ENCODE measurements around the gene PRAMEF18.
"Not testable (repeated sequence)": the region's sequence is repeated elsewhere in the genome, so short reads cannot be mapped to it uniquely, and the experiment has no call there.

The PRAMEF18 gene, protein sequence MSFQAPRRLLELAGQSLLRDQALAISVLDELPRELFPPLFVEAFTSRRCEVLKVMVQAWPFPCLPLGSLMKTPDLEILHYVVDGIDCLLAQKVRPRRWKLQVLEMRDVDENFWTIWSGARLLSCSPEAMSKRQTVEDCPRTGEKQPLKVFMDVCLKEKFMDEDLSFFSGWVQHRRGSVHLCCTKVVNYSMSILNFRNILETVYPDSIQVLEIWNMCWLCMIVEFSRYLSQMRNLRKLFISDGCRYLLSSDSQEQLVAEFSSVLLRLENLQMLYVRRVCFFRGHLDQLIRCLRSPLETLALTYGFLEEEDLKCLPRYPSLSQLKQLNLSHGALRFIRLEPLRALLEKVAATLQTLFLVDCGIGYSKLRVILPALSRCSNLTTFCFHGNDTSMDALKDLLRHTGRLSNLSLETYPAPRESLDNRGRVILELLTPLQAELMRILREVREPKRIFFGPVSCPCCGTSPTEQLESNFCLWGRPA

DNA sequence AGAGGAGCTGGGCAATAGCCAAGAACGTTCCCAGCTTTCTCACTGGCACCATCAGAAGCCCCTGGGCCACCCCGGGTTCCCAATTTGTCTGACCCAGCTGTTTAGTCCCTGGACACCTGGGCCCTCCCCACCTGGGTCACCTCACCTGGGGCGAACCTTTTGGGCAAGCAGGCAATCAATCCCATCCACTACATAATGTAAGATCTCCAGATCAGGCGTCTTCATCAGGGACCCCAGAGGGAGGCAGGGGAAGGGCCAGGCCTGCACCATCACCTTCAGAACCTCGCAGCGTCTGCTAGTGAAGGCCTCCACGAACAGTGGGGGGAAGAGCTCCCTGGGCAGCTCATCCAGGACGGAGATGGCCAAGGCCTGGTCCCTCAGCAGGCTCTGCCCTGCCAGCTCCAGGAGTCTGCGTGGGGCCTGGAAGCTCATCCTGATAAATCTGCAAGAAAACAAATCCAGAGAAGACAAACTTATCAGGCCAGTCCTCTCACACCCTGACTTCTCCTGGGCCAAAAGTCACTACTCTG, at the start of gene PRAMEF18:
Gene PRAMEF18 (minus strand): TSS at position 480 of the 530 bp plus-strand sequence. CDS start 48 bp downstream, at position 432.
- DNase-seq = not testable (repeated sequence)

DNA sequence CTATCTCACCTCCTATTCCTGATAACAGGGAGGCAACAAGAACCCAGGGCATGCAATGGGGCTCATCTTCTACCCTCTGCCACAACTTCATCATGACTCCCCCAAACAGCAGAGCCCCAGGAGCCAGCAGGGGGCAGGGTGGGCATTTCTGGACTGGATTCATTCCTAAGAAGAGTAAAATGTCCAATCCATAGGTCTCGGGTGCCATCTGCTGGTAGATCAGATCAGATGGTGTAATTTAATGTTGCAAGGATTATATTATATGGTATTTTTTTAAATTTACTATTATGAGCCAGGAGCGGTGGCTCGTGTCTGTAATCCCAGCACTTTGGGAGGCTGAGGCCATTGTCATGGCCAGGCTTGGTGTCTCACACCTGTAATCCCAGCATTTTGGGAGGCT, 39.2 kb upstream of the PRAMEF18 start:
- DNase-seq = not testable (repeated sequence)

DNA sequence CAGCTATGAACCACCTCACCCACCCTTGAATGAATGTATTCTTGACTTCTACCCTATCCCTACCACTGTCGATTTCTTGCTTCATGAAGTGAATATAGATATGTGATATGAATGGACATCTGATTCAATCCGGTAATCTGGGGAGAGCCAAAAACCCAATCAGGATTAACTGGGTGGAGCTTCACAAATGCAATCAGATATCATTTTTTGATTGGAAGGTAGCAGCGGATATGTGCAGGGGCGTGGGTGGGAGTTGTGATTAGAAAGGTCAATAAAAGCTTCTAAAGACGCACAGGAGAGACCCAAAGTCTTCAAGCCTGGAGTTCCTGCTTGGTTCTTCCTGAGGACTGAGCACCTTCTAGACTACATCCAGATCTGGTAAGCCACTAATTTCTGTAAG, 27.9 kb upstream of the PRAMEF18 start, which contains the start of gene PRAMEF5:
Gene PRAMEF5 (plus strand): TSS at position 301 of the 400 bp plus-strand sequence. CDS start 5,071 bp downstream, outside the sequence.
- DNase-seq = not testable (repeated sequence)

DNA sequence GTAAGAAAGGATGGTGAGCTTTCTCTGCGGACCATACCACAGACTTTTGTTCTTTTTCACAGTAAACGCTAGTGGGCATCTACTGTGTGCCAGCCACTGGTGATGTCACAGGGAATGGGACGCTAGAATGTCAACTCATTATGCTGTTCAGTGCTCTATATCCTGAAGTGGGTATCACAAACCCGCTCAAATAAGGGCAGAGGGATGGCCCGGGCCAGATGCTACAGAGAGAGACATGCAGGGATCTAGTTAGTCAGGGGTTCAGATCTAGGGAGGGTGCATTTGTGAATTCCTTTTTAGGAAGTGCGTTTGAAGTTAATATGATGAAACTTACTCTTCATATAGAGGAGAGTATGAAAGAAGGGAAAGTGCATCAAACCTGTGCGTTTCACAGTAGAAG, 21.2 kb upstream of the PRAMEF18 start:
- DNase-seq = not testable (repeated sequence)

DNA sequence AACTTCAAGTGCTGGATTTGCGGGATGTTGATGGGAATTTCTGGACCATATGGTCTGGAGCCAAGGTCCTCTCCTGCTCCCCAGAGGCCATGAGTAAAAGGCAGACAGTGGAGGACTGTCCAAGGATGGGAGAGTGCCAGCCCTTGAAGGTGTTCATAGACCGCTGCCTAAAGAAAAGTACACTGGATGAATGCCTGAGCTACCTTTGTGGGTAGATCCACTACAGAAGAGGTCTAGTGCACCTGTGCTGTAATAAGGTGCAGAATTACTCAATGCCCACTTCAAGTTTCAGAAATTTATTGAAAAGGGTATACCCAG, 20.6 kb upstream of the PRAMEF18 start:
- DNase-seq = not testable (repeated sequence)

DNA sequence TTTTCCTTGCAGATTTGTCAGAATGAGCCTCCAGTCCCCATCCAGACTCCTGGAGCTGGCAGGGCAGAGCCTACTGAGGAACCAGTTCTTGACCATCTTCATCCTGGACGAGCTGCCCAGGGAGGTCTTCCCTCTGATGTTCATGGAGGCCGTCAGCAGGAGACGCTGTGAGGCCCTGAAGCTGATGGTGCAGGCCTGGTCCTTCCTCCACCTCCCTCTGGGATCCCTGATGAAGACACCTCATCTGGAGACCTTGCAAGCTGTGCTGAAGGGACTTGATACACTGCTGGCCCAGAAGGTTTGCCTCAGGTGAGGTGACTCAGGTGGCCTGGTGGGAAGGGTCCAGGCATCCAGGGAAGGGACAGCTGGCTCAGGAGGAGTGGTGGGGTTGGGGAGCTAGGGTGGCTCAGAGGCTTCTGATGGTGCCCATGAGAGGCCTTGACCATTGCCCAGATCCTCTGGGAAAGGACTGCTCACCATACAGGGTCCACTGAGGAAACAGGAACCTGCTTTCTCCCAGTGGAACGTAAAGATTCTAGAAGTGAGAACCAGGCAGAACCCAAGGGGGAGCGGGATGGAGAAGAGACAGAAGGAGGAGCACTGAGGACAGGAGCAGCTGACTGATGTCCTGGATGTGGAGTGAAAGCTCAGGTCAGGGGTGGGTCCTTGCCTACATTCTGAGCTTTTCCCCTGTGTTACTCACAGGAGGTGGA, 20.0 kb upstream of the PRAMEF18 start:
- not testable (repeated sequence) for DNase-seq

DNA sequence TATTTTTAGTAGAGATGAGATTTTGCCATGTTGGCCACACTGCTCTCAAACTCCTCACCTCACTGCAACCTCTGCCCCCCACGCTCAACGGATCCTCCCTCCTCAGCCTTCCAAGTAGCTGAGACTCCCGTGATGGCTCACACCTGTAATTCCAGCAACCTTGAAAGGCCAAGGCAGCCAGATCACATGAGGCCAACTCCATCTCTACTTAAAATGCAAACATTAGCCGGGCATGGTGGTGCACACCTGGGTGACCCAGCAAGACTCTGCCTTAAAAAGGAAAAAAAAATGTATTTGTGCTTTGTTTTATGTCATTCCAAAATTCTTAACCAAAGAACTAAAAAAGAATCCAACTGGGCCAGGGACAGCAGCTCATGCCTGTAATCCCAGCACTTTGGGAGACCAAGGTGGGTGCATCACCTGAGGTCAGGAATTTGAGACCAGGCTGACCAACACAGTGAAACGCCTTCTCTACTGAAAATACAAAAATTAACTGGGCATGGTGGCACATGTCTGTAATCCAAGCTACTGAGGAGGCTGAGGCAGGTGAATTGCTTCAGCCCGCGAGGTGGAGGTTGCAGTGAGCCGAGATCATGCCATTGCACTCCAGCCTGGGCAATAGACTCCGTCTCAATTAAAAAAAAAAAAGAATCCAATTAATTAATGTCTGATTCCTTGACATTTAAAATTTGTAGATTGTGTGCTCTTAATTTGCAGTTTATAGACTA, 17.7 kb upstream of the PRAMEF18 start:
- DNase-seq = not testable (repeated sequence)

DNA sequence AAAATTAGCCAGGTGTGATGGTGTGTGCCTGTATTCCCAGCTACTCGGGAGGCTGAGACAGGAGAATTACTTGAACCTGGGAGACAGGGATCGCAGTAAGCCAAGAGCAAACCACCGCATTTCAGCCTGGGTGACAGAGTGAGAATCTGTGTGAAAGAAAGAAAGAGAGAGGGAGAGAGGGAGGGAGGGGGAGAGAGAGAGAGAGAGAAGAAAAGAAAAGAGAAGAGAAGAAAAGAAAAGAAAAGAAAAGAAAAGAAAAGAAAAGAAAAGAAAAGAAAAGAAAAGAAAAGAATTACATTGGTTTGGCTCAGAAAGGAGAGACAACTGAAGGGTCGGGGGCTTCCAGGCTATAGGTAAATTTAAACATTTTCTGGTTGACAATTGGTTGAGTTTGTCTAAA, 13.7 kb upstream of the PRAMEF18 start:
- DNase-seq = not testable (repeated sequence)

DNA sequence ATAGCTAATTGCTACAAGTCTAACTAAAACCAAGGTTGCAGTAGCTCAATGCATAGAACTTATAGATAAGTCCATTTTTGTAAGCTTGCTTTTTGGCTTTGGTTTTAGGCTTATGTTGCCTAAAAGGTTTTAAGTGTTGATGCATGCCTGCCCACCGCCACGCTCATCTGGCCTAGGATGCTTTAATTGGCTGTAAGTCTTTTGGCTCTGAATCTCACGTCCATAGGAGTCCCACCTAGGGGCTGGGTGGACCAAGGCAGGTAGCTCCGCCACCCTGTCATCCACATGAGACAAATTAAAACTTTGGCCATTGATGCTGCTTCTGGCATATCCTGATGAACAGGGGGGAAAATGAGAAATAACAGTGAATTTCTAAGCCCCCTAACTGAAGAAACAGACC, 11.6 kb upstream of the PRAMEF18 start:
- not testable (repeated sequence) for DNase-seq

DNA sequence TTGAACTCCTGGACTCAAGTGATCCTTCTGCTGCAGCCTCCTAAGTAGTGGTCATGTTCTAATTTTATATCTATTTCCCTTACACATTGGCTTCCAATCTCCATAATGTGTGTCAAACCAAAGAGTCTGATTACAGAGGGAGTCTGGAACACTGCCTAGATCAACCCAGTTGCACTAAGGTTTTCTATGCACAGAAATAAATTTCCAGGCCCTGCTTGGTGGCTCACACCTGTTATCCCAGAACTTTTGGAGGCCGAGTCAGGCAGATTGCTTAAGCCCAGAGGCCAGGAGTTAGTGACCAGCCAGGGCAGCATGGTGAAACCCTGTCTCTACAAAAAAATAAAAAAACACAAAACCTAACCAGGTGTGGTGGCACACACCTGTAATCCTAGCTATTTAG, 8.1 kb upstream of the PRAMEF18 start:
- DNase-seq = not testable (repeated sequence)

DNA sequence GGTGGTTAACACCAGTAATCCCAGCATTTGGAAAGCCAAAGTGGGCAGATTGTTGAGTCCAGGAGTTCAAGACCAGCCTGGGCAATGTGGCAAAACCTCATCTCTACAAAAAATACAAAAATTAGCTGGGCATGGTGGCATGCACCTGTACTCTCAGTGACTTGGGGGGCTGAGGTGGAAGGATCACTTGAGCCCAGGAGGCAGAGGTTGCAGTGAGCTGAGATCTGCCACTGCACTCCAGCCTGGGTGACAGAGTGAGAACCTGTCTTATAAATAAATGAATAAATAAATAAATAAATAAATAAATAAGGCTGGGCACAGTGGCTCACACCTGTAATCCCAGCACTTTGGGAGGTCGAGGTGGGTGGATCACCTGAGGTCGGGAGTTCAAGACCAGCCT, 6.1 kb upstream of the PRAMEF18 start:
- not testable (repeated sequence) for DNase-seq

DNA sequence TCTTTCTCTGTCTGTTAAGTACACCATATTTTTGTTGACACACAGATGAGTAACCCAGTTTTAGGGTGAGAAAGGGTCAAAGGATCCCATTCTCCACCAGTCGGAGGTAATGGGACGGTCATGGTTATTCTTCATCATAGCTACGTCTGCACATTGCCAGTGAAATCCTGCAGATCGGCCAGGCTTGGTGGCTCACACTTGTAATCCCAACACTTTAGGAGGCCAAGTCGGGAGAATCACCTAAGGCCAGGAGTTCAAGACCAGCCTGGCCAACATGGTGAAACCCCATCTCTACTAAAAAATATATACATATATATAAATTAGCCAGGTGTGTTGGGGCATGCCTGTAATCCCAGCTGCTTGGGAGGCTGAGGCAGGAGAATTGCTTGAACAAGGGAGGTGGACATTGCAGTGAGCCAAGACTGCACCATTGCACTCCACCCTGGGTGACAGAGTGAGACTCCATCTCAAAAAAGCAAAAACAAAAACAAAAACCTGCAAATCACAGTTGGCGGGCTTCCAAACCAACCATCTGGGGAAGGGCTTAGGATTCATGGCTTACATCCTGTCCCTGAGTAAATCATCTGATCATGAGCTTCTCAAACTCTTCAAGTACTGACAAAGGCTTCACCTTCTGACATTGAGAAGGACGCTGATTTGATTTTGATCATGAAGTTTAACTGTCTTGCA, 5.3 kb upstream of the PRAMEF18 start:
- DNase-seq = not testable (repeated sequence)

DNA sequence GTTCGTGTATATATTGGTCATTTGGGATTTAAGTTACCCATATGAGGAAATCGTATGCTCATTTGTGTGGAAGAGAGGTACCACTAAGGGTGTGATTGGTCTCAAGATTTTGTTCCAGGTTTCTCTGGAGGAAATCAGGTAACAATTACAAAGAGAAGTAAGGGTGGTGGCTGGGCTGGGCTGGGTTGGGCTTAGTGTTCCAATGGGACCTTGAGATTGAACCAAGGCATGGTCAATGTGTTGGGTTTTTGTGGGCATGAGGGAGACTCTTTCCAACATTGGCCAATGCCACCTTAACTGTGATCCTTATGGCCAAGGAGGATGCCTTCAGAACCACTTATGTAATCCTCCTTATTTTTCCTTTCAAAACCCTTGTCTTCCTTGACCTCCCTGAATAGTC, 4.6 kb upstream of the PRAMEF18 start:
- not testable (repeated sequence) for DNase-seq

DNA sequence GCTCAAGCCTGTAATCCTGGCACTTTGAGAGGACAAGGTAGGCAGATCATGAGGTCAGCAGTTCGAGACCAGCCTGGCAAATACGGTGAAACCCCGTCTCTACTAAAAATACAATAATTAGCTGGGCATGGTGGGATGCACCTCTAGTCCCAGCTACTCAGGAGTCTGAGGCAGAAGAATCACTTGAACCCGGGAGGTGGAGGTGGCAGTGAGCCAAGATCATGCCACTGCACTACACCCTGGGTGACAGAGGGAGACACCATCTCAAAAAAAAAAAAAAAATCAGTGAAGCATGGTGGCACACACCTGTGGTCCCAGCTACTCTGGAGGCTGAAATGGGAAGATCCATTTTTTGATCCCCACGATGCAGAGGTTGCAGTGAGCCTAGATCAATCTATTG, 4.1 kb upstream of the PRAMEF18 start:
- not testable (repeated sequence) for DNase-seq

DNA sequence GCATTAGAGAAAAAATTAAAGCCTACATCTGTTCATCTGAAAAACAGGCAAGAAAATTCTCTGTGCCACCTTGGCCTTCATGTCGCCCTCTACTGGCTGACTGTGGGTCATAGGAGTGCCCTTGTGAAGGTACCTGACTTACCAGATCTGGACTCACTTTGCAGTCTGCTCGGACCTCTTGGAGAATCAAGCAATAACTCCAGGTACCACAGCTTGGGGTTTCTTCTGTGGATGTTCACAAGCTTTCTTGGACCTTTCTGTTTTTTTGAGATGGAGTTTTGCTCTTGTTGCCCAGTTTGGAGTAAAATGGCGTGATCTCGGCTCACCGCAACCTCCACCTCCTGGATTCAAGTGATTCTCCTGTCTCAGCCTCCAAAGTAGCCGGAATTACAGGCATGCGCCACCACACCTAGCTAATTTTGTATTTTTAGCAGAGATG, 2.4 kb upstream of the PRAMEF18 start:
- no peak for DNase-seq

DNA sequence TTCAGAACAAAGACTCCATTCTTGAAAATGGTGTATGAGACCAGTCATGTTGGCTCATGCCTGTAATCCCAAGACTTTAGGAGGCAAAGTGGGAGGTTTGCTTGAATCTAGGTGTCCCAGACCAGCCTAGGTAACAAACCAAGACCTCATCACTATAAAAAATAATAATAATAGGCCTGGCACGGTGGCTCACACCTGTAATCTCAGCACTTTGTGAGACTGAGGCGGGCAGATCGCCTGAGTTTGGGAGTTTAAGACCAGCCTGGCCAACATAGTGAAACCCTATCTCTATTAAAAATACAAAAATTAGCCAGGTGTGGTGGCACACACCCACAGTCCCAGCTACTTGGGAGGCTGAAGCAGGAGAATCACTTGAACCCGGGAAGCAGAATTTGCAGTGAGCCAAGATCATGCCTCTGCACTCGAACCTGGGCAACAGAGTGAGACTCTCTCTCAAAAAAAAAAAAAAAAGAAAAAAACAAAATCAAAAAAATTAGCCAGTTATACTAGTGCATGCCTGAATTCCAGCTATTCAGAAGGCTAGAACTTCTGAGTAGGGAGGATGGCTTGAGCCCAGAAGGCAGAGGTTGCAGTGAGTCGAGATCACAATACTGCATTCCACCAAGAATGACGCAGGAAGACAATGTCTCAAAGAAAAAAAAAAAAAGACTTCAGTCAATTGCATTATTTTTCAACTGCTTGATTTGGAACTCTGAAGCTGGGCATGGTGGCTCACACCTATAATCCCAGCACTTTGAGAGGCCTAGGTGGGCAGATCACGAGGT, 1.5 kb upstream of the PRAMEF18 start:
- DNase-seq = not testable (repeated sequence)

DNA sequence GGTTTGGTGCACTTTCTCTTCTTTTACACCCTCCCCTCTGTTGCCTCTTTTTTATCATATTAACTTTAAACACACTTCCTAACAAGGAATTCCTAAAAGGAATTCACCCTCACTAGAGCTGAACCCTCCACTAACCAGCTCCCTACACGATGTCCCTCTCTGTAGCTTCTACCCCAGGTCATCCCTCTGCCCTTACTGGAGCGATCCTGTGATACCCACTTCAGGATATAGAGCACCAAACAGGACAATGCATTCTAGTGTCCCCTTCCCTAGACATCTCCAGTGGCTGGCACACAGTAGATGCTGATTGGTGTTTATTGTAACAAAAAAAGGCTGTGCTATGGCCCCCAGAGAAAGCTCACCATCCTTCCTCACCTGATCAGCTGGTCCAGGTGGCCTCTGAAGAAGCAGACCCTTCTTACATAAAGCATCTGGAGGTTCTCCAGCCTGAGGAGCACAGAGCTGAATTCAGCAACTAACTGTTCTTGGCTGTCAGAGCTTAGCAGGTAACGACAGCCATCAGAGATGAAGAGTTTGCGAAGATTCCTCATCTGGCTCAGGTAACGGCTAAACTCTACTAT, 1.4 kb downstream of the PRAMEF18 start:
- no peak for DNase-seq

DNA sequence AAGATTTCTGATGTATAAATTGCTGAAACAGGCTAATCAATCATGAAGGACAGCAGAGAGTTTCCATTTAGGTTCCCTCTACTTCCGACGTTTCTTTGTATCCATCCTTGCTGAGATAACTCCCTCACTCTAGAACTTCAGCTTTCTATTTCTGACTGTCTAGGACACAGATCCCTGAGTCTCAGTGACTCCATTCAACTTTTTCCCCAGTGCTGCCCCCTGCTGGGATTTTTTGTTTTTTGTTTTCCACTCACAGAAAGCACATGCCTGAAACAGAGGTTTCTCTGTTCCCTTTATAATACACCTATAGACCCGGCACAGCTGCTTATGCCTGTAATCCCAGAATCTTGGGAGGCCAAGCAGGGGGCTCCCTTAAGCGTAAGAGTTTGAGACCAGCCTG, 3.2 kb downstream of the PRAMEF18 start:
- DNase-seq = not testable (repeated sequence)

DNA sequence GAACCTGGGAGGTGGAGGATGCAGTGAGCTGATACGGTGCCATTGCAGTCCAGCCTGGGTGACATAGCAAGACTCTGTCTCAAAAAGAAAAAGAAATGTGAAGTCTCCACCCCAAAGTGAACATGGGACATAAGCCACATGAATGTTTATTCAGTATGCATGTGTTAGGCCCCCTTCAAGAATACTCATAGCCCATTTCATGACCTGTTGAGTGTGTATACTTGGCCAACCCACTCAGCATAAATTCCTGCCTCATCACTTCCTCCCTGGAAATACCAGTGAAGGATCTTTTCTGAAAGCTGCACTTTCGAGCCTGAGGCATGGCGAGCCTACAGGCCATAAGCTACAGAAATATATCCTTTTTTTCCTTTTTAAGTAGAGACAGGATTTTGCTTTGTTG, 6.8 kb downstream of the PRAMEF18 start:
- DNase-seq = not testable (repeated sequence)

DNA sequence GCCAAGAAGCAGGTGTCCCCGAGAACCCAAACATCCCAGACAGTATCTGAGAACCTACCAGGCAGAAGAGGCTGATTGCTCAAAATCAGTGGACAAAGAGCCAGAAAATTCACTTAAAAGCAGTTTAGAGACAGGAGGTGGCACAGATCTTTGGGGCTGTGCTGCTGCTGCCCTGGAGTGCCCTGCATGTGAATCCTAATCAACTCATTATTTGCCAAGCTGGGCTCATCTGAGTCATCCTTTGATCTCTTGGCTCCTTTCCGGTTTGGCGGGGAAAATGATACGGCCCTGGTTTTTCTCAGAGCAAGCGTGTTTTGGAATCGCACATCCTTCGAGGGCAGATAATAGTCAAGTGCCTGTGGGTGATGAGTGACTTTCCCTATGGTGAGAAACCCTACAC, 9.3 kb downstream of the PRAMEF18 start:
- DNase-seq = not testable (repeated sequence)

DNA sequence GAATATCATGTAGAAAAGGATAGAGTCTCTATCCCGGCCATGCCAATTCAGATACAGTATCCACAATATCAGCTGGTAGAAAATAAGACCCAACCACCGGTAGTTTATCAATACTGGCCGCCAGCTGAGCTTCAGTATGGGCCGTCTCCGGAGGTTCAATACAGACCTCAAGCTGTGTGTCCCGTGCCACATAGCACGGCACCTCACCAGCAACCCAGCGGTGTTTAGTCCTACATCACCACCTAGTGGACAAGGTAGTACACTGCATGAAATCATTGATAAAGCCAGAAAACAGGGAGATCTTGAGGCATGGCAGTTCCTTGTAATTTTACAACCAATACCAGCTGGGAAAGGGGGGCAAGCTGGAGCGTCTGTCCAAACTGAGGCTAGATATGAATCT, 17.2 kb downstream of the PRAMEF18 start:
- not testable (repeated sequence) for DNase-seq
